Activated T-cell treated with anti-CD3 and anti-CD28 coated beads, Interleukin-2, amount 50 U/mL, for 72 hours (primary cell): ENCODE data around the gene SMYD3. TPM values are rescaled to one million over a fixed set of nuclear protein-coding genes. Genes with fewer than 3 reads are reported as not detected.

Experiments used
- ATAC-seq, 2 donors: fragments of 150-1000 bp; cut with Tn5 transposase; replicated peaks in 1 of 2; 2 replicates each; pipeline ENCODE4 v1.10.0; 2021; ENCODE audit warnings: moderate library complexity in 2 of 2, mild to moderate bottlenecking in 1 of 2
- DNase-seq, 2 donors: peaks; one replicate each; pipeline ENCODE4 v3.0.0; 2021 to 2022; ENCODE audit warnings: mixed read lengths in 1 of 2
- H3K27ac Mint-ChIP-seq: one replicate; pipeline ENCODE4 v1.8.0; 2022; ENCODE audit warnings: mild to moderate bottlenecking, moderate library complexity, mixed read lengths
- H3K27me3 Mint-ChIP-seq: one replicate; pipeline ENCODE4 v1.8.0; 2022; ENCODE audit warnings: low read depth, mixed read lengths
- H3K36me3 Mint-ChIP-seq, 2 donors: one replicate each; pipeline ENCODE4 v1.8.0; 2022; ENCODE audit warnings: mixed read lengths in 2 of 2, mild to moderate bottlenecking in 1 of 2; ENCODE audit not compliant: insufficient read depth in 2 of 2
- H3K4me1 Mint-ChIP-seq: one replicate; pipeline ENCODE4 v1.8.0; 2022; ENCODE audit warnings: low read depth, mixed read lengths
- H3K4me3 Mint-ChIP-seq, 2 donors: one replicate each; pipeline ENCODE4 v1.8.0; 2022; ENCODE audit warnings: mild to moderate bottlenecking in 2 of 2, mixed read lengths in 2 of 2, moderate library complexity in 2 of 2
- H3K9me3 Mint-ChIP-seq, 2 donors: one replicate each; pipeline ENCODE4 v1.8.0; 2022; ENCODE audit warnings: mixed read lengths in 2 of 2
- total RNA-seq, 2 donors: library from RNA; stranded (reverse); gene quantifications; one replicate each; pipeline ENCODE4 v1.2.3, GENCODE V29; 2022

SMYD3 gene
- total RNA-seq, 2 donors from 2014 or later, result 19.1 to 21.0 TPM

GRCh38 chr1:246095443-246095842 is 411.6 kb downstream of the SMYD3 start:
- DNase-seq (no peak), ATAC-seq (no peak)
- H3K4me1 Mint-ChIP-seq, result no peaks in the 10 kb centered on the region
- peaks cover 2 to 4% of the 10 kb centered on the region in 2 donors for H3K36me3 Mint-ChIP-seq
- H3K27me3 Mint-ChIP-seq, result no peaks in the 10 kb centered on the region
- H3K9me3 Mint-ChIP-seq, result peaks cover 2 to 7% of the 10 kb centered on the region in 2 donors
- H3K27ac Mint-ChIP-seq, result no peak overlapping the region
- H3K4me3 Mint-ChIP-seq, result no peak overlapping the region

GRCh38 chr1:246093230-246093629 is 413.8 kb downstream of the SMYD3 start:
- ATAC-seq (no peak), DNase-seq (no peak)
- Mint-ChIP-seq H3K4me3 (no peak overlapping the region), H3K36me3 (peaks cover 2 to 4% of the 10 kb centered on the region in 2 donors), H3K27ac (no peak overlapping the region), H3K4me1 (no peaks in the 10 kb centered on the region), H3K9me3 (peaks cover 2 to 7% of the 10 kb centered on the region in 2 donors), H3K27me3 (no peaks in the 10 kb centered on the region)

- H3K4me3 Mint-ChIP-seq, result no peak overlapping the region
- ATAC-seq, result no peak
- peaks cover 2 to 7% of the 10 kb centered on the region in 2 donors for H3K9me3 Mint-ChIP-seq
- peaks cover 2 to 7% of the 10 kb centered on the region in 2 donors for H3K36me3 Mint-ChIP-seq
- H3K27ac Mint-ChIP-seq, result no peak overlapping the region
- no peaks in the 10 kb centered on the region for H3K27me3 Mint-ChIP-seq
- H3K4me1 Mint-ChIP-seq, result no peaks in the 10 kb centered on the region
- no peak for DNase-seq
These were observed 414.9 kb downstream of the SMYD3 start for GRCh38 chr1:246092136-246092535.

GRCh38 chr1:246091477-246091876 is 415.6 kb downstream of the SMYD3 start:
- Mint-ChIP-seq H3K27me3 (no peaks in the 10 kb centered on the region), H3K36me3 (peaks cover 2 to 7% of the 10 kb centered on the region in 2 donors), H3K9me3 (peaks cover 2 to 7% of the 10 kb centered on the region in 2 donors), H3K27ac (no peak overlapping the region), H3K4me3 (no peak overlapping the region), H3K4me1 (no peaks in the 10 kb centered on the region)
- no peak for DNase-seq
- ATAC-seq, result peak in 1 of 2 donors; percentile 62

- no peaks in the 10 kb centered on the region for H3K27me3 Mint-ChIP-seq
- ATAC-seq, result no peak
- H3K4me1 Mint-ChIP-seq, result no peaks in the 10 kb centered on the region
- no peak overlapping the region for H3K4me3 Mint-ChIP-seq
- DNase-seq, result no peak
- H3K27ac Mint-ChIP-seq, result no peak overlapping the region
- peaks cover 5 to 7% of the 10 kb centered on the region in 2 donors for H3K9me3 Mint-ChIP-seq
- peaks cover 7 to 11% of the 10 kb centered on the region in 2 donors for H3K36me3 Mint-ChIP-seq
These were observed 420.9 kb downstream of the SMYD3 start for GRCh38 chr1:246086191-246086590.

- ATAC-seq (no peak), DNase-seq (no peak)
- Mint-ChIP-seq H3K36me3 (peaks cover 7 to 11% of the 10 kb centered on the region in 2 donors), H3K4me3 (no peak overlapping the region), H3K9me3 (peaks cover 5 to 7% of the 10 kb centered on the region in 2 donors), H3K4me1 (peaks cover 4% of the 10 kb centered on the region), H3K27ac (no peak overlapping the region), H3K27me3 (no peaks in the 10 kb centered on the region)
These were observed 423.7 kb downstream of the SMYD3 start for GRCh38 chr1:246083416-246083815.

- DNase-seq, result no peak
- Mint-ChIP-seq H3K27ac (no peak overlapping the region), H3K4me1 (peaks cover 5% of the 10 kb centered on the region), H3K36me3 (peaks cover 4 to 11% of the 10 kb centered on the region in 2 donors), H3K4me3 (no peak overlapping the region), H3K9me3 (peaks cover 5 to 7% of the 10 kb centered on the region in 2 donors), H3K27me3 (no peaks in the 10 kb centered on the region)
- no peak for ATAC-seq
These were observed 425.0 kb downstream of the SMYD3 start for GRCh38 chr1:246081856-246082668.

- ATAC-seq, result no peak
- Mint-ChIP-seq H3K27ac (no peak overlapping the region), H3K9me3 (peaks cover 5 to 7% of the 10 kb centered on the region in 2 donors), H3K36me3 (peaks cover 4 to 11% of the 10 kb centered on the region in 2 donors), H3K4me3 (no peak overlapping the region), H3K4me1 (peaks cover 5% of the 10 kb centered on the region), H3K27me3 (no peaks in the 10 kb centered on the region)
- no peak for DNase-seq
These were observed 425.9 kb downstream of the SMYD3 start for GRCh38 chr1:246081138-246081702.

- DNase-seq (no peak), ATAC-seq (no peak)
- no peak overlapping the region for H3K27ac Mint-ChIP-seq
- H3K4me3 Mint-ChIP-seq, result no peak overlapping the region
- peaks cover 5 to 7% of the 10 kb centered on the region in 2 donors for H3K9me3 Mint-ChIP-seq
- H3K27me3 Mint-ChIP-seq, result no peaks in the 10 kb centered on the region
- peaks cover 4 to 11% of the 10 kb centered on the region in 2 donors for H3K36me3 Mint-ChIP-seq
- H3K4me1 Mint-ChIP-seq, result peaks cover 5% of the 10 kb centered on the region
These were observed 427.0 kb downstream of the SMYD3 start for GRCh38 chr1:246080031-246080430.

- H3K27me3 Mint-ChIP-seq, result no peaks in the 10 kb centered on the region
- no peak for ATAC-seq
- DNase-seq, result no peak
- peaks cover 5% of the 10 kb centered on the region for H3K4me1 Mint-ChIP-seq
- no peak overlapping the region for H3K27ac Mint-ChIP-seq
- peaks cover 6 to 10% of the 10 kb centered on the region in 2 donors for H3K36me3 Mint-ChIP-seq
- H3K9me3 Mint-ChIP-seq, result peaks cover 5 to 9% of the 10 kb centered on the region in 2 donors
- no peak overlapping the region for H3K4me3 Mint-ChIP-seq
These were observed 428.2 kb downstream of the SMYD3 start for GRCh38 chr1:246078888-246079252.

GRCh38 chr1:246078126-246078887 is 428.8 kb downstream of the SMYD3 start:
- DNase-seq (no peak), ATAC-seq (no peak)
- no peaks in the 10 kb centered on the region for H3K27me3 Mint-ChIP-seq
- peaks cover 3 to 6% of the 10 kb centered on the region in 2 donors for H3K36me3 Mint-ChIP-seq
- no peak overlapping the region for H3K4me3 Mint-ChIP-seq
- H3K4me1 Mint-ChIP-seq, result peaks cover 5% of the 10 kb centered on the region
- peaks cover 1 to 6% of the 10 kb centered on the region in 2 donors for H3K9me3 Mint-ChIP-seq
- H3K27ac Mint-ChIP-seq, result no peak overlapping the region

- Mint-ChIP-seq H3K36me3 (peaks cover 1% of the 10 kb centered on the region in 2 donors), H3K9me3 (peaks cover 0 to 5% of the 10 kb centered on the region in 2 donors), H3K4me3 (no peak overlapping the region), H3K27me3 (no peaks in the 10 kb centered on the region), H3K27ac (no peak overlapping the region), H3K4me1 (peaks cover 5% of the 10 kb centered on the region)
- DNase-seq (no peak), ATAC-seq (no peak)
These were observed 429.6 kb downstream of the SMYD3 start for GRCh38 chr1:246077476-246077875.

GRCh38 chr1:246074421-246074820 is 432.7 kb downstream of the SMYD3 start:
- DNase-seq (no peak), ATAC-seq (no peak)
- peaks cover 0 to 2% of the 10 kb centered on the region in 2 donors for H3K9me3 Mint-ChIP-seq
- no peak overlapping the region for H3K4me3 Mint-ChIP-seq
- H3K27ac Mint-ChIP-seq, result no peak overlapping the region
- peaks cover 1% of the 10 kb centered on the region in 2 donors for H3K36me3 Mint-ChIP-seq
- H3K4me1 Mint-ChIP-seq, result peaks cover 5% of the 10 kb centered on the region
- no peaks in the 10 kb centered on the region for H3K27me3 Mint-ChIP-seq
